Calu3 (cell line): ENCODE data around the gene MYOF. TPM values are rescaled to one million over a fixed set of nuclear protein-coding genes. Genes with fewer than 3 reads are reported as not detected.

Experiments
- BruUV-seq: library from RNA; stranded (reverse); fragments of 400-500 nt; replicated peaks from 2 replicates; lab custom pipeline; 2021; lab: Mats Ljungman, UMichigan
- CTCF ChIA-PET: fragments of 300-600 bp; sonication (Branson Sonifier 250); formaldehyde crosslinking; loops from one replicate; lab custom pipeline; 2022; ENCODE audit warnings: antibody characterized with exemption; lab: Charles Lee
- DNase-seq: peaks from one replicate; pipeline ENCODE4 v3.0.0; 2022
- H3K27ac Mint-ChIP-seq: one replicate; pipeline ENCODE4 v1.8.0; 2022; ENCODE audit warnings: mixed read lengths; ENCODE audit not compliant: unreplicated experiment
- H3K27me3 Mint-ChIP-seq: one replicate; pipeline ENCODE4 v1.8.0; 2022; ENCODE audit warnings: mixed read lengths; ENCODE audit not compliant: unreplicated experiment
- H3K36me3 Mint-ChIP-seq: one replicate; pipeline ENCODE4 v1.8.0; 2022; ENCODE audit warnings: mild to moderate bottlenecking, moderate library complexity, mixed read lengths; ENCODE audit not compliant: insufficient read depth, unreplicated experiment
- H3K4me1 Mint-ChIP-seq: one replicate; pipeline ENCODE4 v1.8.0; 2022; ENCODE audit warnings: mild to moderate bottlenecking, low read depth, mixed read lengths; ENCODE audit not compliant: unreplicated experiment
- H3K4me3 Mint-ChIP-seq: one replicate; pipeline ENCODE4 v1.8.0; 2022; ENCODE audit warnings: mild to moderate bottlenecking, low read depth, moderate library complexity, mixed read lengths; ENCODE audit not compliant: unreplicated experiment
- H3K9me3 Mint-ChIP-seq: one replicate; pipeline ENCODE4 v1.8.0; 2022; ENCODE audit warnings: low read depth, mixed read lengths; ENCODE audit not compliant: unreplicated experiment
- intact Hi-C: fragments of 100-400 bp; cut with micrococcal nuclease; formaldehyde crosslinking; loops from one replicate; pipeline ENCODE4 v1.10.0; 2022; ENCODE audit not compliant: unreplicated experiment
- total RNA-seq: library from RNA; stranded (reverse); gene quantifications from 2 replicates; pipeline ENCODE4 v1.2.3, GENCODE V29; 2022
- TF ChIP-seq, protein P1 (sequence below): fragments of 200-600 bp; IDR thresholded peaks from one replicate; pipeline ENCODE4 v1.8.0; 2022; ENCODE audit warnings: antibody characterized with exemption; ENCODE audit not compliant: unreplicated experiment

MYOF gene
- total RNA-seq, 1 experiment from 2014 or later: 474 TPM

DNA sequence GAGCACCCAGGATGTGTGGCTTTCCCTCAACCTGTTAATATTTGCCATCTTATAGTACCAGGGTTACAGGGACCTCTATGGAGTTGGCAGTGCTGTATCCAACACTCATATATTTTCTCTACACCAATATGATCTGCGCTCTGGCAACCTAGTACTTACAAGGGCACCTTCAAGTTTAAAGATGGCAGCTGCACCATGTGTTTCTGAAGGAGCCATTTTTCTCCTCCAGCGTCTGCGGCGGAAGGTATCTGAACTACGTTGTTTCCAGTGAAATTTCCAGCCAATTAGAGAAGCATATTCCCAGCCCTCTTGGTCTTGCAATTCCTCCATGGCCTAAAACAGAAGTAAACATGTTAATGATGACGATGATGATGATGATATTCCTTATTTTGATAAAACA lies 125.6 kb downstream of the MYOF start:
- H3K4me3 Mint-ChIP-seq: no peak overlapping the region
- TF ChIP-seq, protein P1, sequence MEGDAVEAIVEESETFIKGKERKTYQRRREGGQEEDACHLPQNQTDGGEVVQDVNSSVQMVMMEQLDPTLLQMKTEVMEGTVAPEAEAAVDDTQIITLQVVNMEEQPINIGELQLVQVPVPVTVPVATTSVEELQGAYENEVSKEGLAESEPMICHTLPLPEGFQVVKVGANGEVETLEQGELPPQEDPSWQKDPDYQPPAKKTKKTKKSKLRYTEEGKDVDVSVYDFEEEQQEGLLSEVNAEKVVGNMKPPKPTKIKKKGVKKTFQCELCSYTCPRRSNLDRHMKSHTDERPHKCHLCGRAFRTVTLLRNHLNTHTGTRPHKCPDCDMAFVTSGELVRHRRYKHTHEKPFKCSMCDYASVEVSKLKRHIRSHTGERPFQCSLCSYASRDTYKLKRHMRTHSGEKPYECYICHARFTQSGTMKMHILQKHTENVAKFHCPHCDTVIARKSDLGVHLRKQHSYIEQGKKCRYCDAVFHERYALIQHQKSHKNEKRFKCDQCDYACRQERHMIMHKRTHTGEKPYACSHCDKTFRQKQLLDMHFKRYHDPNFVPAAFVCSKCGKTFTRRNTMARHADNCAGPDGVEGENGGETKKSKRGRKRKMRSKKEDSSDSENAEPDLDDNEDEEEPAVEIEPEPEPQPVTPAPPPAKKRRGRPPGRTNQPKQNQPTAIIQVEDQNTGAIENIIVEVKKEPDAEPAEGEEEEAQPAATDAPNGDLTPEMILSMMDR: no peak
- peaks cover 18% of the 10 kb centered on the region for H3K4me1 Mint-ChIP-seq
- H3K9me3 Mint-ChIP-seq: no peaks in the 10 kb centered on the region
- intact Hi-C loops: no loop called here
- CTCF ChIA-PET: no interaction called here
- H3K27me3 Mint-ChIP-seq: no peaks in the 10 kb centered on the region
- H3K36me3 Mint-ChIP-seq: peaks cover 61% of the 10 kb centered on the region
- peak overlapping the region; percentile 61 for H3K27ac Mint-ChIP-seq
- no TSS peak for BruUV-seq
- no peak for DNase-seq

DNA sequence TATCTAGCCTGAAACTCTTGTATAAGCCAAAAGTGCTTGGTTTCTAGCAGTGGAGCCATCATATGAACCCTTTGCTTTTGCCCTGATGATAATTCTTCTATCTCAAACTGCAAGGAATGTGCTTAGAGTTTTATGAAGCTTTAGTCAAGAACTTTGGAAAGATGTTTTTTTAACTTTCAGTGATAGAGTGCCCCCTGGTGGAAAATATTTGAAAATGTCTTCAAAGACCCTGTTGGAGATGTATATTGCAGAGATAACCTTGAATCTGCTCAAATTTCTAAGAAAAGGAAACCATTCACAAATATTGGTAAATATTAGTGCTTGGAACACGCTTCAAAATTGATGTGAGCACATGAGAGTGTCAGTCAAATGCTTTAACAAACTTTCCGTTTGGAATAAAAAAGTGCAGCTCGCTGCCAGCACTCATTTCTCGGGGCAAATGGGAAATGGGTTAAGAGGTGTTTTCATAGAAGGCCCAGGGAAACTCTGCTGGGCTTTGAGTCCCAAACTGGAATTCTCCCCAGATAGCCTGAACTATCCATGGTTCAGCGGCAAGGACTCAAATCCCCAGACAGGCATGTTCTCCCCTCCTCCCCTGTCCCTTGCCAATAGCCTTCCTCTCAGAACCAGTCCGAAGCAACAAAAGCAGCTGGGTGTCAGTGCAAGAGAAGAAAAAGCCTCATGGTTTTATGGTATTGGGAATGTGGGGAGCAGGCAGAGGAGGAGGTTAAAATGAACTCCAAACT lies 129.3 kb downstream of the MYOF start:
- no peak overlapping the region for H3K4me3 Mint-ChIP-seq
- DNase-seq: no peak
- H3K27ac Mint-ChIP-seq: no peak overlapping the region
- H3K27me3 Mint-ChIP-seq: no peaks in the 10 kb centered on the region
- no TSS peak for BruUV-seq
- TF ChIP-seq, protein P1: peak; percentile 36
- H3K9me3 Mint-ChIP-seq: no peaks in the 10 kb centered on the region
- intact Hi-C loops: no loop called here
- peaks cover 71% of the 10 kb centered on the region for H3K36me3 Mint-ChIP-seq
- CTCF ChIA-PET: interaction anchor here (0.6 kb wide), 1 partner anchor 441 kb away, joined by 3 read pairs; no protein-coding TSS in a partner anchor
- H3K4me1 Mint-ChIP-seq: peaks cover 18% of the 10 kb centered on the region

DNA sequence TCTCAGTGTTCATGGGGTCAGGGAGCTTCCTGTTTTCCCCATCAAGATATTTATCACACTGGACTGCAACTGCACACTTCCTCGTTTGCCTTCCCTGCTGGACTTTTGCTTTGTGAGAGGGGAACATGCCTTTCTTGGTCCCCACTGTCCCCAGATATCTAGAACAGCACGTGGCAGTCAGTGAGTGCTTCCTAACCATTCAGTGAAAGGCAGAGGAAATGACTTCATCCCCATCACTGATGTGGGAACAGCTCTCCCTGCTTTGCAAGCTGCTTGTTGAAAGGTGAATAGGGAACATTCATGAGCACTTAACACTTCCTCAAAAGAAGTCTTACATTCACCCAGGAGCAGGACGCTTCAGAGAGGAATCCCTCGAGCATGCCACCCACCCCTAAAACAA lies 135.4 kb downstream of the MYOF start:
- Mint-ChIP-seq H3K27me3 (no peaks in the 10 kb centered on the region), H3K9me3 (no peaks in the 10 kb centered on the region), H3K4me1 (no peaks in the 10 kb centered on the region), H3K4me3 (no peak overlapping the region), H3K27ac (no peak overlapping the region), H3K36me3 (peaks cover 49% of the 10 kb centered on the region)
- no peak for DNase-seq
- TF ChIP-seq, protein P1: no peak
- BruUV-seq: no TSS peak
- CTCF ChIA-PET: no interaction called here
- intact Hi-C loops: no loop called here

DNA sequence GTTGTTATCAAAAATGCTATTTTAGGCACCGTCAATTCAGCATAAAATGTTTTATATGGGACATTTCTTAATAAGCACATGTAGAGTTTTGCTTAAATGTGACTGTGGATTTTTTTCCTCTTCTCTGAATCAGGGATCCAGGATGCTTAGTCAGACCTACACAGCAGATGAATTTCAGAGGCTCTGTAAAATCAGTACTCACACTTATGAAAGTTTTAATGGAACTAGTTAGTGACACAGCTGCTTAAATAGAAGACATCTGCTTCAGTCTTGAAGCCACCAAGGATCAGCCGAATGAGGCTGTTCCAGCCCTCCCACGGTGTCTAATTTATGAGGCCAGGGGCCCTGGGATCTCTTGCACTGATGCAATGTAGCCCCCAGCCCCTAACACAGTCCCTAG lies 136.0 kb downstream of the MYOF start:
- BruUV-seq: no TSS peak
- Mint-ChIP-seq H3K9me3 (no peaks in the 10 kb centered on the region), H3K27ac (no peak overlapping the region), H3K36me3 (peaks cover 50% of the 10 kb centered on the region), H3K4me3 (no peak overlapping the region), H3K4me1 (no peaks in the 10 kb centered on the region), H3K27me3 (no peaks in the 10 kb centered on the region)
- no peak for DNase-seq
- intact Hi-C loops: no loop called here
- TF ChIP-seq, protein P1: no peak
- CTCF ChIA-PET: no interaction called here
